NCI-H510A (cell line): Measurements from ENCODE around the gene FLAD1.
"Not testable (repeated sequence)": the region's sequence is repeated elsewhere in the genome, so short reads cannot be mapped to it uniquely, and the experiment has no call there.

Source experiments
- DNase-seq: peaks from one replicate; lab custom pipeline; 2025; lab: John Stamatoyannopoulos, UW

FLAD1 gene

GRCh38 chr1:154990276-154990675 is 7.1 kb downstream of the FLAD1 start:
- DNase-seq = no peak

- peak; percentile 44 for DNase-seq
Measured at GRCh38 chr1:154992721-154993571, 9.8 kb downstream of the FLAD1 start.

DNA sequence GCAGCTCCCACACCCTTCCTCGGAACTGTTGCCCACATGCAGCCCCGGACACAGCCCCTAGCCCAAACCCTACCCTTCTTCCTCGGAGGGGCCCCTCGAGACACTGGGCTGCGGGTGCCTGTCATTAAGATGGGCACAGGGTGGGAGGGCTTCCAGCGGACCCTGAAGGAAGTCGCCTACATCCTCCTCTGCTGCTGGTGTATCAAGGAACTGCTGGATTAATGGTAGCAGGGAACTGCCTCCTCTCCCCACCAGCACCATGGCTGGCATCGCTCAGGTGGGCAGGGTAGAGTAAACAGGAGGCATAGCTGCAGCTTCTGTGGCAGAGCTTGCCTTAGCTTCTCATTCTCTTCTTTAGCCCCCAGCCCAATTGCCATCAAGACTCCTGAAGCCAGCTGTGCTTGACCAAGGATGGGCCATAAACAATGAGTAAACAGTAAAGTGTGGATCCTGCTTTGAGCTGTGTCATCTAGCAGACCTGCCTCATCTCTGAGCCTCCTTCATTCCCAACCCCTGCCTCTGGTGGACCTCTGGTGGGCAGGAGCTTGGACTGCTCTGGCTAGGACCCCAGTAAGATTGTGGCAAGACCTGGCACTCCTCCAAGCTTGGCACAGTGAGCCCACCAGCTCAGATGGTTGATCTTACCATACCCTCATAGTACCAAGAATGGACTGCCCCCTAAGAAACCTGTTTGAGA is 10.6 kb downstream of the FLAD1 start, which contains the start of gene LENEP:
LENEP (plus strand) TSS at position 15 of the 697 bp plus-strand sequence; CDS start at position 37, 22 bp downstream.
- no peak for DNase-seq

GRCh38 chr1:154994269-154994587 is 11.1 kb downstream of the FLAD1 start:
- DNase-seq = no peak

DNA sequence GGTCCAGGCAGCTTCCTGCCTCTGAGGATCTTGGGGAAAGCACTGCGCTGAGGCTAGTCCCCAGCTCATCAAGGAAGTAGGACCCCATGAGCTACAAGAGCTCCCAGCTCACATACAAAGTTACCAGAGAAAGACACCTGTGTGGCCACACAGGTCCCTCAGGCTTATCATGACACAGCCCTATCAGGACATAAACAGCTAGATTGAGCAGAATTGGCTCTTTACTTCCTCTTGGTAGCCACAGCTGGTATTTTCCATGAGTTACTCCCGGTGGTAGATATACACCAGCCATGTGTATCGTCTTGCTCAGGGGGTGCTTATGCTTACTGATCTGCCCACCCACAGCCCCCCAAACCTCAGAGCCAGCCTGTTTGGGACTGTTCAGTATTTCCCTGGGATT is 11.4 kb downstream of the FLAD1 start:
- no peak for DNase-seq

GRCh38 chr1:154995301-154995983 is 12.3 kb downstream of the FLAD1 start:
- not testable (repeated sequence) for DNase-seq

- no peak for DNase-seq
Measured at GRCh38 chr1:154996966-154997701, 14.0 kb downstream of the FLAD1 start.

DNA sequence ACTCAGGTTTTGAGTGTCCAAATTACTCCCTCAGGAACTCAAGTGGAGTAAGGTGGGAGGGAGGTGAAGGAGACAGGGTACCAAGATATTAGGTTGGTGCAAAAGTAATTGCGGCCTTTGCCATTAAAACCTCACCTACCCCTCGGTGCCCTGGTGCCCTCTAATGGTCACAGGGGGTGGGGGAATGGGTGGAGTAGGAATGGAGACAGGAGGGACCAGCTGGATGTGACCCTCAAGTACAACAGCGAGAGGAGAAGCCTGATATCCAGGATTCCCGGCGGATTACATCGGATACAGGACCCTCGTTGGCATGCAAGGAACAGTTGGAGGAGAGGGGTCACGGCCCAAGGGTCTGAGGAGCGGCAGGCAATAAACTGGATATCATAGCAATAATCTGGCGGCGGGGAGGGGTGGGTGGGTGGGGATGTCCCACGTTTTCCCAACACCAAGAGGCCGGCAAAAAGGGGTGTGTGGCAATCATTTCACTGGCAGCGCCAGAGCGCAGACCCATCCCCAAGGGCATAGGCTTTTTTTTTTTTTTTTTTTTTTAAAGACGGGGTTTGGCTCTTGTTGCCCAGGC is 15.1 kb downstream of the FLAD1 start:
- no peak for DNase-seq

DNA sequence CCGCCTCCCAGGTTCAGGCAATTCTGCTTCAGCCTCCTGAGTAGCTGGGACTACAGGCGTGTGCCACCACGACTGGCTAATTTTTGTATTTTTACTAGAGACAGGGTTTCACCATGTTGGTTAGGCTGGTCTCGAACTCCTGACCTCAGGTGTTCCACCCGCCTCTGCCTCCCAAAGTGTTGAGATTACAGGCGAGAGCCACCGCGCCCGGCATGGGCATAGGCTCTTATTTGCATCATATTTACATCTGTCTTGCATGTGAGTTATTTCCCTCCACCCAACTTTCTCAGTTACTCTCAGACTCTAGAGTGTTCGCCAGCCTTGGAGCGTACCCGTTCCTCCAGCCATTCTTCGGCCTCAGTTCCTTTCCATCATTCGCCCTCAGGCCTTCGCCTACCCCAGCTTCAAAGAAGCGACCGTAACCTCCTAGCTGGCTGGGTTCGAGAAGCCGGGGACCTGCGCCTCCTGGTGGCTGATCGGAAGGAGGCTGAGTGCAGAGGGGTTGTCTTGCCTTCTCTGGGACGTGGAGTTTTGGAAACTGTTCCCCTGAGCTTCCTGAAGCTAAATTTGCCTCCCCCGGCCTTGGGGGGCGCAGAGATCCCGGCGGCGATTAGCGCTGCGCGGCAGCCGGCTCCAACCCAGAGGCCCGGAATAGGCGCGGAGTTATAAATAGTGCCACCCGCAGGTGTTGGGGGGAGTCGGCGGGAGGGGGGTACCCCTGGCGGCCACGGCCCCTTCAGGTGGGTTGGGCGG is 15.8 kb downstream of the FLAD1 start:
- no peak for DNase-seq

GRCh38 chr1:154999571-155000410 is 16.6 kb downstream of the FLAD1 start:
- DNase-seq = no peak

DNA sequence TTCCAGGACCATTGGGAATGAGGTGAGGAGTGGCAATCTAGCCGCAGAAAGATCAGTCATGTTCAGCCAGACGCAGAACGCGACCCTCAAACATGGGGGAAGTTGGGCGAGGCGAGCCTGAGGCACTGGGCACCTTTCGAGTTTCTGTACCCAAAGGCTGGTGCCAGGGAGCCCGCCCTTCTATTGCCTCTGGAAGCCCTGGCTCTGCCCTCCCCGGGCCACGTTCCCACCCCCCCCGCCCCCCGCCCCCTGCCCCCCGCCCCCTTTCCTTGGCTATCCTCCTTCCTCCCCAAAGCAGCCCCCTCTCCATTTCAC is 17.2 kb downstream of the FLAD1 start:
- no peak for DNase-seq

DNA sequence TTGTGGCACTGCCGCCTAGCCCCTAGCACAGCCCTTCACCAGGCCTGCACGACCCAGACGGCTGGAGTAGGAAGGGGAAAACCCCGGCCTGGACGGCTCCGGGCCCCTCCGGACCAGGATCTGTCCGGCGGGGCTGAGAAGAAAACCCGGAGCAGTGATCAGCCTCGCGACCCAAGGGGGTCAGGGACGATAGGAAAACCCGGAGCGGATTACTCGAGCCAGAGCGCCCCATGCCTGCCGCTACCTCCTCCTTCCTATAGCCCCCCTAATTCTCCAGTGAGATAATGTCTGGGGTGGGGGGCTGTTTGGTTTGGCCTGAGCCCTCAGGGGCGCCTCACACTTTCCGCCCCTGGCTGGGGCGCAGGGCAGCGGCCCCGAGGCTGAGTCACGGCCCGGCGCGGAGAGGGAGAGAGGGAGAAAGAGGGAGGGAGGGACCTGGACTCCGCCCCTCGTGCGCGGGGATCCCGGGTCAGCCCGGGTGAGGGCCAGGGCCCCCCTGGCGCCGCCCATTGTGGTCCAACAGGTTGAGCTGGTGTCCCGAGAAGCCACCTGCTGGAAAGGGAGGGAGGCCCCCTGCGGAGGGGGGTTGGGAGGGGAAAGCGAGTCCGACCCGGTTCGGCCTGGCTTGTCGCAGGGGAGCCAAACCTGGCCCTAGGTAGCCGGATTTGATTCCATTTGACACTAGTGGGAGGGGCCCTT is 17.7 kb downstream of the FLAD1 start:
- peak; percentile 95 for DNase-seq

- DNase-seq = no peak
Measured at GRCh38 chr1:155001425-155001674, 18.2 kb downstream of the FLAD1 start.

GRCh38 chr1:155001675-155002463 is 18.7 kb downstream of the FLAD1 start:
- peak; percentile 99 for DNase-seq

- DNase-seq = no peak
Measured at GRCh38 chr1:155002464-155003226, 19.5 kb downstream of the FLAD1 start, which contains the start of gene ZBTB7B. Gene ZBTB7B, plus strand, starts transcription at chr1:155002802. Its CDS starts 11,859 bp downstream, at chr1:155014661.

DNA sequence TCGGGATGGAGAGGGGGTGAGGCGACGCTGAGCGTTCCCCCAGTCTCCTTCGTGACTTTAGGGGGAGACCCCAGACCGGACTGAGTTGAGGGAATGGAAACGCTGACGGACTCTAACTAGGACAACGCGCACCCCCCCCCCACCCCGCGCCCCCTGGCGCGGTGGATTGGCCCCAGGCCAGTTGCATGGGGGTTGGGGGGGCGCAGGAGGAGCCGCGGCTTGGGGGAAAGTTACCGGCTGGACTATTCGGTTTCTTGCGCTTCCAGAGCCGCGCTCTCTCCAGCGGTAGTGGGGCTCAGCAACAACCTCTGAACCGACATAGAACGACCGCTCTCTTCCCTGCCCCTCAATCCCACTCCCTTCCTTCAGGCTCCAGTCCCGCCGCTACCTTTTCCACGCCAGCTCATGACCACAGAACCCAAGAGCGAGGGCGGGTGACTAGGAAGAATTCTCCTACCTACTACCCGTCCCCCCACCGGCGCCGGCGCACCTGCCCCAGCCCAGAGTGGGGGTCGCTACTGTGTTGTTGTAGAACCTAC is 20.2 kb downstream of the FLAD1 start:
- no peak for DNase-seq

DNA sequence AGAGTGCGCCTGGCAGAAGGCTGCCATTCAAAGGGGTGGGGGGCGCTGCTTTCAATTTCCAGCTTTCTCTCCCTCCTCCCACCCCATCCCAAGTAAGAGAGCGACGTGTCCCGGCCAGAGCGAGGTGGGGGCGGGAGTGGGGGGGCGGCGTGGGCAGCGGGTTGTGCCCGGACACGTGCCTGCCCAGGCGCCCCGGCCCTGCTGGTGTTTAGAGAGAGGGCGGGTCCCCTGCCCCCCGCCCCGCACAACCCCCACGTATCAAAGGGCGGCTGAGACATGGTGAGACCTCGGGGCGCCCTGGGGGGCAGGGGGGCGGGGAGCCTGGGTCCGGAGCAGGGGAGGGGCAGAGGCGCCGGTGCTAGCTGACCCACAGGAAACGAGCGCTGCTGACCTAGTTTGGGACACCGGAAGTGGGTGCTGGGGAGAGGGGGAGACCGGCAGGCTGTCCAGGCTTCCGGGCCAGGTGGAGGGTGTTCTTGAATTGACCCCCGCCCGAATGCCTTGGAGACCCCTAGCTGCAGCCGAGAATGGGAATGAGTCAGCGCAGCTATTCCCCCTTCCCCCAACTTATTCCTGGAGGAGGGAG is 20.7 kb downstream of the FLAD1 start:
- DNase-seq = no peak
